K562 (cell line): ENCODE measurements around the gene CMTM4. TPM values are rescaled to one million over a fixed set of nuclear protein-coding genes. Genes with fewer than 3 reads are reported as not detected.

Source experiments
- ATAC-seq: fragments of 200-7000 bp; cut with Tn5 transposase; 3 replicates; pipeline ENCODE4 v1.9.1; 2020; ENCODE audit warnings: moderate library complexity
- BruUV-seq: library from RNA; stranded (reverse); fragments of 400-500 nt; replicated peaks from 2 replicates; lab custom pipeline; 2021; lab: Mats Ljungman, UMichigan
- CTCF ChIA-PET: fragments of 300-600 bp; formaldehyde crosslinking; extraction: SDS; loops from one replicate; lab custom pipeline; 2021; ENCODE audit warnings: low intra/inter-chr PET ratio; lab: Yijun Ruan, JAX
- POLR2A ChIA-PET: fragments of 300-600, 350-650 bp; sonication (Branson Sonifier 250); formaldehyde crosslinking; extraction: SDS; loops from one replicate; lab custom pipeline; 2021; ENCODE audit warnings: antibody characterized with exemption, inconsistent platforms; lab: Yijun Ruan, JAX
- DNase-seq, 4 experiments: peaks; one replicate each; pipeline versions ENCODE4 v3.0.0 to v3.0.0-alpha.2; 2011 to 2018; ENCODE audit warnings: low spot score in 3 of 4, mixed read lengths in 3 of 4; ENCODE audit errors: extremely low read depth in 1 of 4
- FAIRE-seq: peaks from 2 replicates; lab custom pipeline; 2011; peaks lifted over from hg19 to GRCh38; lab: Jason Lieb, UNC
- H2AFZ ChIP-seq: 2 replicates; pipeline ENCODE4 v1.6.0; 2011; ENCODE audit warnings: low read depth, low read length, control low read depth, inconsistent platforms
- H3K27ac ChIP-seq: fragments of 200-600 bp; 3 replicates; pipeline ENCODE4 v1.8.0; 2011; ENCODE audit warnings: low read depth, mild to moderate bottlenecking, control low read depth, inconsistent platforms, low read length, moderate library complexity, mixed read lengths; ENCODE audit errors: extremely low read depth
- H3K27me3 ChIP-seq, 2 experiments: fragments of 300-600 bp in 1 of 2; 2 replicates in 1 of 2; 3 replicates in 1 of 2; pipeline versions ENCODE4 v1.6.0 to v1.8.0; 2011; ENCODE audit warnings: inconsistent platforms in 2 of 2, low read length in 2 of 2, mild to moderate bottlenecking in 1 of 2, mixed read lengths in 1 of 2, moderate library complexity in 1 of 2; ENCODE audit not compliant: control insufficient read depth in 2 of 2, insufficient read depth in 2 of 2
- H3K36me3 ChIP-seq: fragments of 300-600 bp; 3 replicates; pipeline ENCODE4 v1.8.0; 2011; ENCODE audit warnings: mild to moderate bottlenecking, low read length, inconsistent platforms; ENCODE audit not compliant: control insufficient read depth, insufficient read depth
- H3K4me1 ChIP-seq, 2 experiments: fragments of 200-600 bp in 1 of 2; replicated peaks in 1 of 2; 2 replicates in 1 of 2; 3 replicates in 1 of 2; pipeline versions ENCODE4 v1.5.1 to v1.8.0; 2011; ENCODE audit warnings: inconsistent platforms in 2 of 2, low read length in 2 of 2, mild to moderate bottlenecking in 1 of 2, mixed read lengths in 1 of 2, moderate library complexity in 1 of 2; ENCODE audit not compliant: control insufficient read depth in 2 of 2, insufficient read depth in 2 of 2
- H3K4me2 ChIP-seq: 2 replicates; pipeline ENCODE4 v1.6.1; 2011; ENCODE audit warnings: low read length, control low read depth, inconsistent platforms, mixed read lengths; ENCODE audit not compliant: insufficient read depth
- H3K4me3 ChIP-seq: fragments of 200-600 bp; sonication (generic), shearing (Covaris generic); 2 replicates; pipeline ENCODE4 v1.5.1; 2016; ENCODE audit warnings: control low read depth, inconsistent platforms
- H3K79me2 ChIP-seq: fragments of 200-600 bp; 3 replicates; pipeline ENCODE4 v1.8.0; 2011; ENCODE audit warnings: low read length, inconsistent platforms; ENCODE audit not compliant: control insufficient read depth, insufficient read depth
- H3K9ac ChIP-seq, 2 experiments: 2 replicates each; pipeline versions ENCODE4 v1.6.0 to v1.6.1; 2011; ENCODE audit warnings: low read depth in 2 of 2, low read length in 2 of 2, control low read depth in 1 of 2, inconsistent platforms in 1 of 2, mild to moderate bottlenecking in 1 of 2, mixed read lengths in 1 of 2; ENCODE audit not compliant: insufficient read depth in 1 of 2
- H3K9me1 ChIP-seq: one replicate; pipeline ENCODE4 v1.6.0; 2011; ENCODE audit warnings: inconsistent platforms, mild to moderate bottlenecking, low read length, moderate library complexity; ENCODE audit not compliant: control insufficient read depth, insufficient read depth
- H3K9me3 ChIP-seq: replicated peaks from 2 replicates; pipeline ENCODE4 v1.5.1; 2011; ENCODE audit warnings: low read depth, low read length, inconsistent platforms; ENCODE audit not compliant: control insufficient read depth, insufficient read depth
- H4K20me1 ChIP-seq: replicated peaks from 2 replicates; pipeline ENCODE4 v1.6.1; 2011; ENCODE audit warnings: low read length, inconsistent platforms, mixed read lengths; ENCODE audit not compliant: control insufficient read depth, insufficient read depth
- ATF1 ChIP-seq, 2 experiments: fragments of 450-650 bp in 1 of 2; IDR thresholded peaks; 2 replicates each; pipeline ENCODE4 v1.6.1; 2016; ENCODE audit warnings: missing compliant biosample characterization in 1 of 2, missing genetic modification characterization in 1 of 2
- FUS ChIP-seq: fragments of 200-400 bp; formaldehyde crosslinking; optimal IDR thresholded peaks from 2 replicates; pipeline ENCODE3; 2017; ENCODE audit warnings: low read depth, low read length
- PML ChIP-seq: IDR thresholded peaks from 2 replicates; pipeline ENCODE4 v1.6.1; 2012; ENCODE audit warnings: low read length, inconsistent platforms
- POLR2G ChIP-seq: fragments of 200-400 bp; formaldehyde crosslinking; IDR thresholded peaks from 2 replicates; pipeline ENCODE4 v1.6.1; 2017; ENCODE audit warnings: low read depth, mild to moderate bottlenecking, antibody characterized with exemption, low read length, moderate library complexity
- RBFOX2 ChIP-seq: fragments of 200-400 bp; formaldehyde crosslinking; IDR thresholded peaks from 2 replicates; pipeline ENCODE4 v1.6.1; 2017; ENCODE audit warnings: low read depth, mild to moderate bottlenecking, low read length, moderate library complexity
- RUNX1 ChIP-seq: sonication (generic); IDR thresholded peaks from 2 replicates; pipeline ENCODE4 v1.6.1; 2016; ENCODE audit warnings: antibody characterized with exemption, low read depth
- ZNF133 ChIP-seq: fragments of 250-450 bp; sonication (Bioruptor Pico); IDR thresholded peaks from 2 replicates; pipeline ENCODE4 v1.4.0; 2020; ENCODE audit warnings: mild to moderate bottlenecking
- ZNF165 ChIP-seq: fragments of 250-450 bp; sonication (Bioruptor Pico); IDR thresholded peaks from 2 replicates; pipeline ENCODE4 v1.4.0; 2020; ENCODE audit warnings: borderline replicate concordance
- ZNF277 ChIP-seq: fragments of 250-450 bp; sonication (Bioruptor Pico); IDR thresholded peaks from 2 replicates; pipeline ENCODE4 v1.8.0; 2022; ENCODE audit warnings: inconsistent platforms, mild to moderate bottlenecking, moderate library complexity, borderline replicate concordance
- WGBS: fragments of 100-300 bp; shearing (Covaris generic); methylation state at CpG from one replicate; pipeline ENCODE4 v1.1.6; 2016; ENCODE audit warnings: low coverage, mixed read lengths; ENCODE audit not compliant: insufficient coverage; ENCODE audit errors: missing lambda C conversion rate; 5-methylcytosine and 5-hydroxymethylcytosine counted together
- in situ Hi-C: fragments of 300-500 bp; cut with MboI; formaldehyde crosslinking; loops from 4 replicates; pipeline ENCODE4 v1.15.0; 2018; ENCODE audit warnings: inconsistent platforms, mixed read lengths
- intact Hi-C: fragments of 100-400 bp; cut with micrococcal nuclease; formaldehyde crosslinking; loops from 2 replicates; pipeline ENCODE4 v1.14.2; 2022
- polyA plus RNA-seq, 8 experiments: library from polyadenylated mRNA; depleted of rRNA in 4 of 8; stranded (reverse) in 5 of 8; unstranded in 3 of 8; fragments of >200 nt; fragmentation: Nextera tagmentation in 2 of 8; fragmentation: Illumina TruSeq in 1 of 8; extraction: Ambion mirVana in 2 of 8; extraction: Trizol in 1 of 8; gene quantifications; 2 replicates each; pipeline versions ENCODE4 v1.2.1 to v1.2.3, GENCODE V29; 2011 to 2014; ENCODE audit warnings: inconsistent platforms in 1 of 8, missing spikeins in 1 of 8
- small RNA-seq: library from RNA; depleted of rRNA; stranded (forward); fragments of <200 nt; gene quantifications from one replicate; pipeline ENCODE3, GENCODE V24; 2014
- total RNA-seq, 7 experiments: library from RNA; depleted of rRNA in 6 of 7; stranded (reverse); fragments of >200 nt in 6 of 7; fragmentation: Illumina TruSeq in 2 of 7; extraction: Trizol in 2 of 7; gene quantifications; 2 replicates each; pipeline versions ENCODE4 v1.2.1 to v1.2.3, GENCODE V29; 2011 to 2021; ENCODE audit warnings: low replicate concordance in 1 of 7
- TF ChIP-seq, protein P1 (sequence below): fragments of 250-450 bp; sonication (Bioruptor Pico); IDR thresholded peaks from 2 replicates; pipeline ENCODE4 v1.8.0; 2021; ENCODE audit warnings: moderate library complexity, mild to moderate bottlenecking, inconsistent platforms

Gene CMTM4
- total and polyA plus RNA-seq, 9 of the 15 experiments (the other 6 are each of a cell fraction or from before 2014, with no cell fraction given), result 2.0 to 21.3 (median 12.5) TPM

GRCh38 chr16:66566051-66566901 is 130.3 kb downstream of the CMTM4 start, which contains the start of gene CMTM1:
Gene CMTM1 (plus strand): TSS chr16:66566439. CDS start chr16:66566514, 75 bp downstream.
- ChIA-PET POLR2A (interaction anchor here (1.3 kb wide), 1 partner anchor 10 kb away, joined by 3 read pairs; no protein-coding TSS in a partner anchor), CTCF (no interaction called here)
- H4K20me1 ChIP-seq, result no peaks in the 10 kb centered on the region
- WGBS, result 97% methylated on average over 32 of the region's 54 CpGs
- H3K4me3 ChIP-seq, result no peak within 1 kb of the TSS
- no peak within 1 kb of the TSS for H3K9ac ChIP-seq
- no peak within 1 kb of the TSS for H3K27ac ChIP-seq
- H3K27me3 ChIP-seq, result no peaks in the 10 kb centered on the region
- ATAC-seq (no peak), DNase-seq (no peak), FAIRE-seq (no peak)
- H3K79me2 ChIP-seq, result no peaks in the 10 kb centered on the region
- no peaks in the 10 kb centered on the region for H3K9me3 ChIP-seq
- peaks cover 3 to 8% of the 10 kb centered on the region in 2 experiments; a peak in 3 of 5 replicates for H3K4me1 ChIP-seq
- intact Hi-C loops (no loop called here), in situ Hi-C loops (no loop called here)
- H3K4me2 ChIP-seq, result no peak within 1 kb of the TSS
- no peaks in the 10 kb centered on the region for H3K9me1 ChIP-seq
- peaks cover 46% of the 10 kb centered on the region; the same call in 2 of the 3 replicates for H3K36me3 ChIP-seq
- BruUV-seq, result no TSS peak
- H2AFZ ChIP-seq, result no peak within 1 kb of the TSS
- TF ChIP-seq PML, result no peak
- no peak for TF ChIP-seq ZNF277 (CRISPR knock-in tag)
- 0 out of 2 replicates have a peak, but pooled peaks have one; percentile 27 for TF ChIP-seq RBFOX2
- no peak for TF ChIP-seq FUS
- TF ChIP-seq ZNF133, result no peak
- no peak for TF ChIP-seq RUNX1
- TF ChIP-seq POLR2G, result peak; percentile 39; the same call in 1 of the 2 replicates
- TF ChIP-seq, protein P1, sequence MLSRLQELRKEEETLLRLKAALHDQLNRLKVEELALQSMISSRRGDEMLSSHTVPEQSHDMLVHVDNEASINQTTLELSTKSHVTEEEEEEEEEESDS (CRISPR knock-in tag), result no peak
- no peak for TF ChIP-seq ATF1 (CRISPR knock-in tag; IDR thresholded peaks at IDR 0.05)
- TF ChIP-seq ATF1 (tag; IDR thresholded peaks at IDR 0.05), result no peak
- no peak for TF ChIP-seq ZNF165

Small RNAs within 50 kb of the gene (small RNA-seq; reads per million reads assigned to genes)
- gene CKLF-CMTM1, result not detected

Other genes with a start within 250 kb of the CMTM4 start
Only the 7 nearest of the 14 such genes appear.
- gene CKLF, start 144.2 kb downstream of the CMTM4 start, total RNA-seq (2014; rRNA removed), result 99.8 and 113 TPM in 2 replicates
- 89.8 and 91.5 TPM in 2 replicates for gene CKLF, start 144.2 kb downstream of the CMTM4 start, total RNA-seq (2014; rRNA removed; fragmentation: Illumina TruSeq; extraction: Trizol)
- 93.6 and 111 TPM in 2 replicates for gene CKLF, start 144.2 kb downstream of the CMTM4 start, total RNA-seq (2015; rRNA removed; fragmentation: Illumina TruSeq; extraction: Trizol)
- 84.8 and 91.1 TPM in 2 replicates for gene CKLF, start 144.2 kb downstream of the CMTM4 start, total RNA-seq (2021)
- gene CKLF, start 144.2 kb downstream of the CMTM4 start, polyA plus RNA-seq (2011; rRNA removed), result 120 and 126 TPM in 2 replicates
- 118 and 123 TPM in 2 replicates for gene CKLF, start 144.2 kb downstream of the CMTM4 start, polyA plus RNA-seq (2014; fragmentation: Illumina TruSeq; extraction: Trizol)
- gene CKLF, start 144.2 kb downstream of the CMTM4 start, polyA plus RNA-seq (2014; fragmentation: Nextera tagmentation; extraction: Ambion mirVana), result 100 to 1,000 TPM; 305 to 322 TPM
- 147 and 173 TPM in 2 replicates for gene CKLF, start 144.2 kb downstream of the CMTM4 start, polyA plus RNA-seq (2014; rRNA removed)
- gene CMTM1, start 130.3 kb downstream of the CMTM4 start, total RNA-seq (2014; rRNA removed), result 1.1 and 1.9 TPM in 2 replicates
- 0.22 and 0.40 TPM in 2 replicates for gene CMTM1, start 130.3 kb downstream of the CMTM4 start, total RNA-seq (2014; rRNA removed; fragmentation: Illumina TruSeq; extraction: Trizol)
- gene CMTM1, start 130.3 kb downstream of the CMTM4 start, total RNA-seq (2015; rRNA removed; fragmentation: Illumina TruSeq; extraction: Trizol), result 2.3 and 2.6 TPM in 2 replicates
- 2.4 and 2.7 TPM in 2 replicates for gene CMTM1, start 130.3 kb downstream of the CMTM4 start, total RNA-seq (2021)
- 0.92 and 1.2 TPM in 2 replicates for gene CMTM1, start 130.3 kb downstream of the CMTM4 start, polyA plus RNA-seq (2011; rRNA removed)
- 0.25 and 0.93 TPM in 2 replicates for gene CMTM1, start 130.3 kb downstream of the CMTM4 start, polyA plus RNA-seq (2014; fragmentation: Illumina TruSeq; extraction: Trizol)
- not detected for gene CMTM1, start 130.3 kb downstream of the CMTM4 start, polyA plus RNA-seq (2014; fragmentation: Nextera tagmentation; extraction: Ambion mirVana)
- 0.30 and 0.51 TPM in 2 replicates for gene CMTM1, start 130.3 kb downstream of the CMTM4 start, polyA plus RNA-seq (2014; rRNA removed)
- gene CMTM2, start 117.3 kb downstream of the CMTM4 start, total RNA-seq (2014; rRNA removed), result not detected in 2 replicates
- not detected in 2 replicates for gene CMTM2, start 117.3 kb downstream of the CMTM4 start, total RNA-seq (2014; rRNA removed; fragmentation: Illumina TruSeq; extraction: Trizol)
- gene CMTM2, start 117.3 kb downstream of the CMTM4 start, total RNA-seq (2015; rRNA removed; fragmentation: Illumina TruSeq; extraction: Trizol), result not detected in 2 replicates
- gene CMTM2, start 117.3 kb downstream of the CMTM4 start, total RNA-seq (2021), result not detected in 2 replicates
- gene CMTM2, start 117.3 kb downstream of the CMTM4 start, polyA plus RNA-seq (2011; rRNA removed), result not detected in 2 replicates
- not detected in 2 replicates for gene CMTM2, start 117.3 kb downstream of the CMTM4 start, polyA plus RNA-seq (2014; fragmentation: Illumina TruSeq; extraction: Trizol)
- not detected for gene CMTM2, start 117.3 kb downstream of the CMTM4 start, polyA plus RNA-seq (2014; fragmentation: Nextera tagmentation; extraction: Ambion mirVana)
- gene CMTM2, start 117.3 kb downstream of the CMTM4 start, polyA plus RNA-seq (2014; rRNA removed), result not detected in 2 replicates
- 12.9 and 18.3 TPM in 2 replicates for gene CMTM3, start 92.0 kb downstream of the CMTM4 start, total RNA-seq (2014; rRNA removed)
- 13.1 and 13.4 TPM in 2 replicates for gene CMTM3, start 92.0 kb downstream of the CMTM4 start, total RNA-seq (2014; rRNA removed; fragmentation: Illumina TruSeq; extraction: Trizol)
- 15.8 and 17.5 TPM in 2 replicates for gene CMTM3, start 92.0 kb downstream of the CMTM4 start, total RNA-seq (2015; rRNA removed; fragmentation: Illumina TruSeq; extraction: Trizol)
- 33.4 and 34.5 TPM in 2 replicates for gene CMTM3, start 92.0 kb downstream of the CMTM4 start, total RNA-seq (2021)
- gene CMTM3, start 92.0 kb downstream of the CMTM4 start, polyA plus RNA-seq (2011; rRNA removed), result 24.5 and 24.7 TPM in 2 replicates
- 29.1 and 29.8 TPM in 2 replicates for gene CMTM3, start 92.0 kb downstream of the CMTM4 start, polyA plus RNA-seq (2014; fragmentation: Illumina TruSeq; extraction: Trizol)
- 1 to 10 TPM; 4.6 to 8.3 TPM for gene CMTM3, start 92.0 kb downstream of the CMTM4 start, polyA plus RNA-seq (2014; fragmentation: Nextera tagmentation; extraction: Ambion mirVana)
- gene CMTM3, start 92.0 kb downstream of the CMTM4 start, polyA plus RNA-seq (2014; rRNA removed), result 28.2 and 29.9 TPM in 2 replicates
- 33.3 and 53.3 TPM in 2 replicates for gene DYNC1LI2, start 54.9 kb upstream of the CMTM4 start, total RNA-seq (2014; rRNA removed)
- 35.1 and 40.0 TPM in 2 replicates for gene DYNC1LI2, start 54.9 kb upstream of the CMTM4 start, total RNA-seq (2014; rRNA removed; fragmentation: Illumina TruSeq; extraction: Trizol)
- gene DYNC1LI2, start 54.9 kb upstream of the CMTM4 start, total RNA-seq (2015; rRNA removed; fragmentation: Illumina TruSeq; extraction: Trizol), result 38.2 and 39.7 TPM in 2 replicates
- gene DYNC1LI2, start 54.9 kb upstream of the CMTM4 start, total RNA-seq (2021), result 40.8 and 48.9 TPM in 2 replicates
- gene DYNC1LI2, start 54.9 kb upstream of the CMTM4 start, polyA plus RNA-seq (2011; rRNA removed), result 40.2 and 44.5 TPM in 2 replicates
- 31.7 and 39.4 TPM in 2 replicates for gene DYNC1LI2, start 54.9 kb upstream of the CMTM4 start, polyA plus RNA-seq (2014; fragmentation: Illumina TruSeq; extraction: Trizol)
- gene DYNC1LI2, start 54.9 kb upstream of the CMTM4 start, polyA plus RNA-seq (2014; fragmentation: Nextera tagmentation; extraction: Ambion mirVana), result 1 to 10 TPM; 5.1 to 7.0 TPM
- gene DYNC1LI2, start 54.9 kb upstream of the CMTM4 start, polyA plus RNA-seq (2014; rRNA removed), result 47.6 and 47.8 TPM in 2 replicates
- not detected in 2 replicates for gene TERB1, start 104.8 kb upstream of the CMTM4 start, total RNA-seq (2014; rRNA removed)
- gene TERB1, start 104.8 kb upstream of the CMTM4 start, total RNA-seq (2014; rRNA removed; fragmentation: Illumina TruSeq; extraction: Trizol), result not detected in 2 replicates
- gene TERB1, start 104.8 kb upstream of the CMTM4 start, total RNA-seq (2015; rRNA removed; fragmentation: Illumina TruSeq; extraction: Trizol), result not detected in 2 replicates
- gene TERB1, start 104.8 kb upstream of the CMTM4 start, total RNA-seq (2021), result not detected in 2 replicates
- not detected in 2 replicates for gene TERB1, start 104.8 kb upstream of the CMTM4 start, polyA plus RNA-seq (2011; rRNA removed)
- not detected in 2 replicates for gene TERB1, start 104.8 kb upstream of the CMTM4 start, polyA plus RNA-seq (2014; fragmentation: Illumina TruSeq; extraction: Trizol)
- gene TERB1, start 104.8 kb upstream of the CMTM4 start, polyA plus RNA-seq (2014; fragmentation: Nextera tagmentation; extraction: Ambion mirVana), result not detected
- not detected in 2 replicates for gene TERB1, start 104.8 kb upstream of the CMTM4 start, polyA plus RNA-seq (2014; rRNA removed)
- gene NAE1, start 134.2 kb upstream of the CMTM4 start, total RNA-seq (2014; rRNA removed), result 150 and 165 TPM in 2 replicates
- 230 and 259 TPM in 2 replicates for gene NAE1, start 134.2 kb upstream of the CMTM4 start, total RNA-seq (2014; rRNA removed; fragmentation: Illumina TruSeq; extraction: Trizol)
- gene NAE1, start 134.2 kb upstream of the CMTM4 start, total RNA-seq (2015; rRNA removed; fragmentation: Illumina TruSeq; extraction: Trizol), result 174 and 190 TPM in 2 replicates
- 167 and 172 TPM in 2 replicates for gene NAE1, start 134.2 kb upstream of the CMTM4 start, total RNA-seq (2021)
- gene NAE1, start 134.2 kb upstream of the CMTM4 start, polyA plus RNA-seq (2011; rRNA removed), result 233 and 294 TPM in 2 replicates
- 164 and 203 TPM in 2 replicates for gene NAE1, start 134.2 kb upstream of the CMTM4 start, polyA plus RNA-seq (2014; fragmentation: Illumina TruSeq; extraction: Trizol)
- 100 to 1,000 TPM; 257 to 275 TPM for gene NAE1, start 134.2 kb upstream of the CMTM4 start, polyA plus RNA-seq (2014; fragmentation: Nextera tagmentation; extraction: Ambion mirVana)
- gene NAE1, start 134.2 kb upstream of the CMTM4 start, polyA plus RNA-seq (2014; rRNA removed), result 235 and 238 TPM in 2 replicates